Measurements from ENCODE around the gene MBD3L2. TPM values are rescaled to one million over a fixed set of nuclear protein-coding genes. Genes with fewer than 3 reads are reported as not detected.

MBD3L2 gene
- not detected in 5 replicates for total RNA-seq (2022; extraction: Qiagen RNA extraction)

GRCh38 chr19:7049021-7049420, at the start of gene MBD3L2:
MBD3L2 (plus strand) TSS chr19:7049321; CDS start chr19:7049374, 53 bp downstream.

DNA sequence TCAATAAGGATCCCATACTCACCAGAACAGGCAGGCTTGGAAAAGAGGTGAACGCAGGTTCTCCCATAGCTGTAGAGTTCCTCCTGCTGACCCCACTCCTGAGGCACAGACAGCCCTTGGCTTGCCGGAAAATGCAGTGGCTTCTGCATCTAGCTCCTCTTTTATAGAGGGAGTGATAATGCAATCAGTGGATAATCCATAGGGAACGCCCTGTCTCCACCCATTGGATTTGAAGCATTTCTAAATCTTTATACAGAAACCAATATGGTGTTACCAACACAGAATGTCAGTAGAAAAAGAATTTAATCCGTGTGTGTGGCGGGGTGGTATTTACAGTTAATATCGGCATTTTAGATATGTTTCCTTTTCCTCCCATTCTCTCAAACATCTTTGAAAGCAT, 27.8 kb upstream of the MBD3L2 start, which contains the start of gene MBD3L2B:
Gene MBD3L2B, minus strand, starts transcription at position 101 of the 400 bp plus-strand sequence. Its CDS starts 34 bp downstream, at position 67.

DNA sequence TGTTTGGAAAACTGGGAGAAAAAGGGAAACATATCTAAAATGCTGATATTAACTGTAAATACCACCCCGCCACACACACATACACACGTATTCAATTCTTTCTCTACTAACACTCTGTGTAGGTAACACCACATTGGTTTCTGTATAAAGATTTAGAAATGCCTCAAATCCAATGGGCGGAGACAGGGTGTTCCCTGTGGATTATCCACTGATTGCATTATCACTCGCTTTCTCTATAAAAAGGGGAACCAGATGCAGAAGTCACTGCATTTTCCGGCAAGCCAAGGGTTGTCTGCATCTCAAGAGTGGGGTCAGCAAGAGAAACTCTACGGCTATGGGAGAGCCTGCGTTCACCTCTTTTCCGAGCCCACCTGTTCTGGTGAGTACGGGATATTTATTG, 18.8 kb upstream of the MBD3L2 start, which contains the start of gene MBD3L5:
Gene MBD3L5, plus strand, starts transcription at position 301 of the 400 bp plus-strand sequence. Its CDS starts 34 bp downstream, at position 335.

GRCh38 chr19:7040079-7040478, 9.0 kb upstream of the MBD3L2 start, which contains the start of gene MBD3L4:
MBD3L4 (minus strand) TSS chr19:7040179; CDS start chr19:7040144, 35 bp downstream.

GRCh38 chr19:7058576-7058975, 9.5 kb downstream of the MBD3L2 start, which contains the start of gene MBD3L3:
MBD3L3 (minus strand) TSS chr19:7058676; CDS start chr19:7058605, 71 bp downstream.

DNA sequence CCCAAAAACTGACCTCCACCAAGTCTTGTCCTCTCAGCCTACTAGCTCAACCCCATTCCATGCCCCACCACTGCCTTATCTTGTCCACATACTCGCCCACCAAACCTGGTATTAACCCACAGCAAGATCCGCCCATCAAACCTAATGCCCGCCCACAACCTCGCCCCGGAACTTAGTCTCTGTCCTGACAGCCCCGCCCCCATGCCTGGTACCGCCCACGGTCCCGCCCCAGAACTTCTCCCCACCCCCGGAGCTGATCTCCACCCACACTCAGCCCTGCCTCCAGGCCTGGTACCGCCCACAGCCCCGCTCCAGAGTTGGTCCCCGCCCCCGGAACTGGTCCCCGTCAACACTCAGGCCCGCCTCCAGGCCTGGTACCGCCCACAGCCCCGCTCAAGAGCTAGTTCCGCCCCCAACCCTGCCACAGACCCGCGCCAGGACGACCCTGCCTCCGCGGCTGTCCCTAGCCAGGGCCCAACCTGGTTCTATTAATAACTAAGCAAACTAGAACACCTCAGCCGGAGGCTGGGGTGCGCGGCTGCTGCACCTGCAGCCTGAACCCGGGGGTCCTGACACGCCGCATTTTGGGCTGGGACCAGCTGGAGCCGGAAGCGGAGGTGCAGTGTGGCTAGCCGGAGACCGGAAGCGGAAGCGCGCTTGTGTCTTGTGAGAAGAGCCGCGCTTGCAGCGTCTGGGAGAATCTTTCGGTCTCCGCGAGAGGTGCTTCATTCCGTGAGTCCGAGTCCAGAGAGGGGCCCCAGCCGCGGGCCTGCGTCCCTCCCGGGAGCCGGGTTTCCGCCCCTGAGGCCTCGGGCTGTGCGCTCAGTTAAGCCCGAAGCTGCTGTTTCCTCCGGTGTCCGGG, 20.2 kb downstream of the MBD3L2 start, which contains the start of gene ZNF557:
Gene ZNF557, plus strand, starts transcription at position 662 of the 862 bp plus-strand sequence. CDS start 5,372 bp downstream, outside the sequence.

Other genes starting within 250 kb of the MBD3L2 start
- 4.2 to 5.9 TPM (median 4.7 TPM) in 5 replicates for gene ADGRE1, start 161.7 kb upstream of the MBD3L2 start, total RNA-seq (2022; extraction: Qiagen RNA extraction)
- gene MBD3L2B, start 27.9 kb upstream of the MBD3L2 start, total RNA-seq (2022; extraction: Qiagen RNA extraction): not detected in 5 replicates
- not detected in 5 replicates for gene MBD3L5, start 18.7 kb upstream of the MBD3L2 start, total RNA-seq (2022; extraction: Qiagen RNA extraction)
- gene MBD3L4, start 9.1 kb upstream of the MBD3L2 start, total RNA-seq (2022; extraction: Qiagen RNA extraction): not detected in 5 replicates
- not detected in 5 replicates for gene MBD3L3, start 9.4 kb downstream of the MBD3L2 start, total RNA-seq (2022; extraction: Qiagen RNA extraction)
- 2.2 to 3.0 TPM (median 2.5 TPM) in 5 replicates for gene ZNF557, start 20.4 kb downstream of the MBD3L2 start, total RNA-seq (2022; extraction: Qiagen RNA extraction)
- gene INSR, start 245.1 kb downstream of the MBD3L2 start, total RNA-seq (2022; extraction: Qiagen RNA extraction): 2.2 to 3.7 TPM (median 3.2 TPM) in 5 replicates

Measured in A549 treated with Mapracorat at 1 μM for 4 hours (cell line).